Tibial artery (tissue), 4 donors: ENCODE results near the gene IQCH.

Experiments used
- DNase-seq, 2 donors: peaks; one replicate each; pipeline ENCODE4 v3.0.0-alpha.2; 2019
- H3K27ac ChIP-seq, 2 donors: fragments of 200-600 bp; sonication (generic) in 1 of 2; 1 replicate in 1 of 2; 2 replicates in 1 of 2; pipeline ENCODE4 v1.5.1; 2018 to 2019; ENCODE audit warnings: mild to moderate bottlenecking in 1 of 2
- H3K27me3 ChIP-seq, 2 donors: fragments of 200-600 bp; sonication (generic) in 1 of 2; one replicate each; pipeline versions ENCODE4 v1.5.1 to v1.6.0; 2016 to 2019
- H3K36me3 ChIP-seq, 3 donors: fragments of 200-600 bp; sonication (generic) in 2 of 3; one replicate each; pipeline ENCODE4 v1.5.1; 2016 to 2019; ENCODE audit warnings: mild to moderate bottlenecking in 2 of 3
- H3K4me1 ChIP-seq, 4 donors: fragments of 200-600 bp; sonication (generic) in 2 of 4; 1 replicate in 3 of 4; 2 replicates in 1 of 4; pipeline ENCODE4 v1.5.1; 2016 to 2019
- H3K4me3 ChIP-seq, 2 donors: fragments of 200-600 bp; sonication (generic) in 1 of 2; 1 replicate in 1 of 2; 2 replicates in 1 of 2; pipeline ENCODE4 v1.5.1; 2018 to 2019; ENCODE audit warnings: mild to moderate bottlenecking in 2 of 2
- H3K9me3 ChIP-seq, 3 donors: fragments of 200-600 bp; sonication (generic) in 1 of 3; one replicate each; pipeline ENCODE4 v1.5.1; 2016 to 2019
- intact Hi-C: fragments of 100-400 bp; cut with DNase I; formaldehyde crosslinking; loops from one replicate; pipeline ENCODE4 v1.15.0; 2023; ENCODE audit warnings: low total_unique reads
- TF ChIP-seq, protein P1 (sequence below), 2 experiments: fragments of 200-600 bp in 1 of 2; fragments of 450-650 bp in 1 of 2; IDR thresholded peaks; one replicate each; pipeline ENCODE4 v1.5.1; 2017 to 2019; ENCODE audit warnings: antibody characterized with exemption in 2 of 2, mild to moderate bottlenecking in 1 of 2, moderate library complexity in 1 of 2

Gene IQCH

DNA sequence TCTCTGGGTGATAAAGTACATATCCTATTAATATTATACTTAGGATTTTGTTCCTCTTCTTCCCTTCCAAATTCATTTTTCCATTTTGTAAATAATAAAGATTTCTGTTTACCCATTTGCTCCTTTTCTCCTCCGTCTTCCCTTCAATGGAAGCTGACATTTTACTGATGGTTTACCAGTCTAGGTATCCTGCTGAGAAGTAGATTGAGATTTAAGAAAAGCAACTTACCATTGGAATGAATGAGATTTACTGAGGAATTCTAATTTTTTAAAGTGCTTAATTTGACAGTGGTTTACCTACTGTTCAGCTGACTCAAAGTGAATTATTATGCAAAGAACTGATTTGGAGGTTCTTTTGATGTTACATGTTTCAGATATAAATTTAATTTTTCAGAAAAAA lies 268.7 kb downstream of the IQCH start:
- H3K9me3 ChIP-seq, result no peaks in the 10 kb centered on the region
- no peaks in the 10 kb centered on the region for H3K27me3 ChIP-seq
- no peak for DNase-seq
- peaks cover 0 to 12% (median 5%) of the 10 kb centered on the region in 3 donors for H3K36me3 ChIP-seq
- H3K27ac ChIP-seq, result no peak overlapping the region
- intact Hi-C loops, result loop anchor here (5.0 kb wide), 2 partner anchors 314 to 456 kb away; partner anchors contain the start of gene SMAD3
- H3K4me1 ChIP-seq, result peaks cover 0 to 34% (median 17%) of the 10 kb centered on the region in 4 donors
- H3K4me3 ChIP-seq, result no peak overlapping the region
- TF ChIP-seq, protein P1, sequence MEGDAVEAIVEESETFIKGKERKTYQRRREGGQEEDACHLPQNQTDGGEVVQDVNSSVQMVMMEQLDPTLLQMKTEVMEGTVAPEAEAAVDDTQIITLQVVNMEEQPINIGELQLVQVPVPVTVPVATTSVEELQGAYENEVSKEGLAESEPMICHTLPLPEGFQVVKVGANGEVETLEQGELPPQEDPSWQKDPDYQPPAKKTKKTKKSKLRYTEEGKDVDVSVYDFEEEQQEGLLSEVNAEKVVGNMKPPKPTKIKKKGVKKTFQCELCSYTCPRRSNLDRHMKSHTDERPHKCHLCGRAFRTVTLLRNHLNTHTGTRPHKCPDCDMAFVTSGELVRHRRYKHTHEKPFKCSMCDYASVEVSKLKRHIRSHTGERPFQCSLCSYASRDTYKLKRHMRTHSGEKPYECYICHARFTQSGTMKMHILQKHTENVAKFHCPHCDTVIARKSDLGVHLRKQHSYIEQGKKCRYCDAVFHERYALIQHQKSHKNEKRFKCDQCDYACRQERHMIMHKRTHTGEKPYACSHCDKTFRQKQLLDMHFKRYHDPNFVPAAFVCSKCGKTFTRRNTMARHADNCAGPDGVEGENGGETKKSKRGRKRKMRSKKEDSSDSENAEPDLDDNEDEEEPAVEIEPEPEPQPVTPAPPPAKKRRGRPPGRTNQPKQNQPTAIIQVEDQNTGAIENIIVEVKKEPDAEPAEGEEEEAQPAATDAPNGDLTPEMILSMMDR (IDR thresholded peaks at IDR 0.05), result no peak

DNA sequence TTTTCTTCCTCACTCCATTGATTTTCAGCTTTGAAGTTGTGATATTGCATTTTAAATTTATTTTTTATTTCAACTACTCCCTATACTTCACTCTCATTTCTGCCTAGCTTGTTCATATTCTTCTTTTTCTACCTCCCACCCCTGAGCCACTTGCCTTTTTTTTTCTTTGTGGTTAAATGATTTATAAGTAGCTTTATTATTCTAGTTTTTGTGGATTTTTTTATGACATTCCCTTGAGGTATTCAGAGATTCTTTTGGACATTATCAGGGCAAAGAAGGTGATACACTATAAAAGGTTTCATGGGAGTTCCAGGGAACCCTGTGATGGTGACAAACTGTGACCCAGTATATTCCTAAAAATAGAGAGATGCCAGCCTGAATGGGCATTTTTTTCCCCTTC lies 269.6 kb downstream of the IQCH start:
- Histone ChIP-seq H3K9me3 (no peaks in the 10 kb centered on the region), H3K4me1 (peaks cover 0 to 34% (median 17%) of the 10 kb centered on the region in 4 donors), H3K4me3 (no peak overlapping the region), H3K36me3 (peaks cover 0 to 18% (median 6%) of the 10 kb centered on the region in 3 donors), H3K27ac (no peak overlapping the region), H3K27me3 (no peaks in the 10 kb centered on the region)
- intact Hi-C loops, result loop anchor here (5.0 kb wide), 2 partner anchors 313 to 457 kb away; partner anchors contain the start of gene SMAD3
- no peak for DNase-seq
- TF ChIP-seq, protein P1 (IDR thresholded peaks at IDR 0.05), result no peak

DNA sequence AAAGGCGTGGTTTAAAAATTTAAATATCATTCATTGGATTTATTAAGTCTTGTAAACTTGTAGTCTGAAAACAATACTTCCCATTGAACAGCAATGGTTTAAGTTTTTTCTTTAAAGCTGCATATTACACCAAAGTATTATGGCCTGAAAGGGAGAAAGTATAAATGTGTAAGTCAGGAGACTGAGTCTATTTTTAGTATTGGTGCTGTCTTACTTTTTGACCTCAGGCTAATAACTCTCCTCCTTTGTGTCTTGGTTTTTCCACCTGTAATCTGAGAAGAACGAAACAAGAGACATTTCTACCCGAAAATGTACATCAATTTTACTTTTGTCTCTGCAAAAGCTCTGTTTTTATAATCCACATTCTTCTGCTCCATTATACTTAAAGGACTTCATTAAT lies 273.9 kb downstream of the IQCH start:
- H3K9me3 ChIP-seq, result no peaks in the 10 kb centered on the region
- H3K4me1 ChIP-seq, result peaks cover 0 to 13% (median 9%) of the 10 kb centered on the region in 4 donors
- H3K27me3 ChIP-seq, result no peaks in the 10 kb centered on the region
- no peak overlapping the region for H3K4me3 ChIP-seq
- TF ChIP-seq, protein P1 (IDR thresholded peaks at IDR 0.05), result no peak
- peaks cover 0 to 18% (median 6%) of the 10 kb centered on the region in 3 donors for H3K36me3 ChIP-seq
- H3K27ac ChIP-seq, result no peak overlapping the region
- DNase-seq, result no peak
- intact Hi-C loops, result no loop called here

DNA sequence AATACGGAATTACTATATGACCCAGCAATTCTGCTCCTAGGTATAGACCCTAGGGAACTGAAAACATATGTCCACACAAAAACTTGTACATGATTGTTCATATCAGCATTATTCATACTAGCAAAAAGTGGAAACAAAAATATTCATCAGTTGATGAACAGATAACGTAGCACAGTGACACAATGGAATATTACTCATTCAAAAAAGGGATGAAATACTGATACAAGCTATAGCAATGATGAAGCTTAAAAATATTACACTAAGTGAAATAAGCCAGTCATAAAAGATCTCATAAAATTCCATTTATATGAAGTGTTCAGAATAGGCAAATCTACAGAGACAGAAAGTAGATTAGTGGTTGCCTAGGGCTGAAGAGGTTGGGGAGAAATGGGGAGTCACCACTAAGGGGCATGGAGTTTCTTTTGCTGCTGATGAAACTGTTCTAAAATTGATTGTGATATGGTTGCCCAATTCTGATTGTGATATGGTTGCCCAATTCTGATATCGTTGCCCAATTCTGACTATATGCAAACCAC lies 276.9 kb downstream of the IQCH start:
- DNase-seq, result no peak
- Histone ChIP-seq H3K4me3 (no peak overlapping the region), H3K27me3 (no peaks in the 10 kb centered on the region), H3K36me3 (peaks cover 0 to 18% (median 6%) of the 10 kb centered on the region in 3 donors), H3K4me1 (no peaks in the 10 kb centered on the region), H3K9me3 (no peaks in the 10 kb centered on the region), H3K27ac (no peak overlapping the region)
- intact Hi-C loops, result no loop called here
- TF ChIP-seq, protein P1 (IDR thresholded peaks at IDR 0.05), result no peak

DNA sequence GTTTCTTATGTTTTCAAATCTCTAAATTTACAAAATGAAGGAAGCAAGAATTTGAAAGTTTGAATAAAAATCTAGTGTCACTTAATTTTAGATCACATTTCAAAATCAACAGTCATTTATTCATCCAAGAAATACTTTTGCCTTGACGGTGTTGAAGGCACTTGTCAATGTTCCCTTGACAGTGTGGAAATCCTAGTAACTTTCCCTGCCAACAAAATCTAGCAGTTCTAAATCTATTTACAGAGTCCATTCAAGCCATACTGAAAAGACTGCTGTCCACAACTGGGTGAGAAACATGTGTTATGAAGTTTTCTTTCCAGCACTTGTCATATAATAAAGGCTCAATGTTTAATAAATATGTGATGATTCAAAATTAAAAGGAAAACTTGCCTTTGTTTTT lies 279.3 kb downstream of the IQCH start:
- Histone ChIP-seq H3K4me3 (no peak overlapping the region), H3K4me1 (no peaks in the 10 kb centered on the region), H3K27ac (no peak overlapping the region), H3K36me3 (peaks cover 0 to under 1% (median 0%) of the 10 kb centered on the region in 3 donors), H3K9me3 (no peaks in the 10 kb centered on the region), H3K27me3 (no peaks in the 10 kb centered on the region)
- TF ChIP-seq, protein P1 (IDR thresholded peaks at IDR 0.05), result no peak
- intact Hi-C loops, result no loop called here
- no peak for DNase-seq
